BLaER1 (cell line): ENCODE results near the gene RNF169.
A peak's percentile ranks its signal among the peaks of the same experiment; 100 is the strongest.

Source experiments
- H3K27ac ChIP-seq: shearing (Covaris generic); formaldehyde crosslinking; 2 replicates; pipeline ENCODE4 v1.8.1; 2022
- H3K27me3 ChIP-seq: shearing (Covaris generic); formaldehyde crosslinking; 2 replicates; pipeline ENCODE4 v1.8.1; 2022
- H3K36me3 ChIP-seq: shearing (Covaris generic); formaldehyde crosslinking; 2 replicates; pipeline ENCODE4 v1.8.1; 2022
- H3K4me1 ChIP-seq: shearing (Covaris generic); formaldehyde crosslinking; 2 replicates; pipeline ENCODE4 v1.8.1; 2022
- H3K4me2 ChIP-seq: shearing (Covaris generic); formaldehyde crosslinking; 2 replicates; pipeline ENCODE4 v1.8.1; 2022
- H3K4me3 ChIP-seq: shearing (Covaris generic); formaldehyde crosslinking; 2 replicates; pipeline ENCODE4 v1.8.1; 2022
- H3K9ac ChIP-seq: shearing (Covaris generic); formaldehyde crosslinking; 2 replicates; pipeline ENCODE4 v1.8.1; 2022
- H3K9me3 ChIP-seq: shearing (Covaris generic); formaldehyde crosslinking; 2 replicates; pipeline ENCODE4 v1.8.1; 2022
- H4K20me1 ChIP-seq: shearing (Covaris generic); formaldehyde crosslinking; 2 replicates; pipeline ENCODE4 v1.8.1; 2022
- Cebpa-rat ChIP-seq: shearing (Covaris generic); IDR thresholded peaks from 2 replicates; pipeline ENCODE4 v1.8.1; 2022

The RNF169 gene

GRCh38 chr11:74853223-74853622 lies 104.6 kb downstream of the RNF169 start:
- Histone ChIP-seq H3K9ac (no peak overlapping the region), H3K27ac (no peak overlapping the region), H3K27me3 (no peaks in the 10 kb centered on the region; the same call in 1 of the 2 replicates), H3K4me1 (peaks cover 23% of the 10 kb centered on the region), H3K4me2 (no peak overlapping the region), H3K36me3 (peaks cover 71% of the 10 kb centered on the region), H4K20me1 (no peaks in the 10 kb centered on the region), H3K4me3 (no peak overlapping the region), H3K9me3 (no peaks in the 10 kb centered on the region)
- TF ChIP-seq Cebpa-rat = no peak

GRCh38 chr11:74860743-74861142 lies 112.1 kb downstream of the RNF169 start:
- Histone ChIP-seq H4K20me1 (no peaks in the 10 kb centered on the region), H3K27me3 (no peaks in the 10 kb centered on the region), H3K4me3 (no peak overlapping the region; the same call in 1 of the 2 replicates), H3K4me2 (no peak overlapping the region), H3K9me3 (peaks cover 56% of the 10 kb centered on the region), H3K27ac (no peak overlapping the region), H3K9ac (no peak overlapping the region), H3K4me1 (no peaks in the 10 kb centered on the region), H3K36me3 (peaks cover 85% of the 10 kb centered on the region)
- TF ChIP-seq Cebpa-rat = no peak

DNA sequence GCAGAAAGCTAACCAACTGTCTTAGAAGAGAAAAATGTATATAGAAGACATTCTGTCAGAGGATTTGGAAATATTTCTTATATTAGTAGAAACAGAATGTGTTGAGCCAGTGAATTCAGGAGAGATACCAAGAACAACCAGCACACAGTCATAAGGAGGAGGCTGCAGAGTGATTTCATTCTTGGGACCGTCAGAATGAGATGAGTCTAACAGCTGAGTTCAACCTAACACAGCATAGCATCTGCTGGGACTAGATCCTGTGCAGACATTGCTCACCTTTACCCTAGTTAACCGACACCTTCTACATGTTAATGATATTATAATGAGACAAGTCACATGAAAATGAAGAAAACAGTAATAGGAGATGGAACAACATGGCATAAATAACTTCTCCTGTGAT lies 114.8 kb downstream of the RNF169 start:
- no peak overlapping the region for H3K27ac ChIP-seq
- no peak overlapping the region for H3K9ac ChIP-seq
- TF ChIP-seq Cebpa-rat = no peak
- peaks cover 83% of the 10 kb centered on the region for H3K9me3 ChIP-seq
- H3K4me1 ChIP-seq = no peaks in the 10 kb centered on the region
- no peaks in the 10 kb centered on the region for H3K27me3 ChIP-seq
- no peak overlapping the region for H3K4me3 ChIP-seq
- no peaks in the 10 kb centered on the region for H4K20me1 ChIP-seq
- no peak overlapping the region for H3K4me2 ChIP-seq
- peaks cover 96% of the 10 kb centered on the region for H3K36me3 ChIP-seq

GRCh38 chr11:74866557-74866956 lies 117.9 kb downstream of the RNF169 start:
- TF ChIP-seq Cebpa-rat = no peak
- no peaks in the 10 kb centered on the region for H3K4me1 ChIP-seq
- no peak overlapping the region for H3K4me2 ChIP-seq
- H4K20me1 ChIP-seq = no peaks in the 10 kb centered on the region
- peaks cover 96% of the 10 kb centered on the region for H3K36me3 ChIP-seq
- no peaks in the 10 kb centered on the region for H3K27me3 ChIP-seq
- H3K27ac ChIP-seq = no peak overlapping the region
- H3K9me3 ChIP-seq = peaks cover 98% of the 10 kb centered on the region
- no peak overlapping the region for H3K9ac ChIP-seq
- no peak overlapping the region for H3K4me3 ChIP-seq

DNA sequence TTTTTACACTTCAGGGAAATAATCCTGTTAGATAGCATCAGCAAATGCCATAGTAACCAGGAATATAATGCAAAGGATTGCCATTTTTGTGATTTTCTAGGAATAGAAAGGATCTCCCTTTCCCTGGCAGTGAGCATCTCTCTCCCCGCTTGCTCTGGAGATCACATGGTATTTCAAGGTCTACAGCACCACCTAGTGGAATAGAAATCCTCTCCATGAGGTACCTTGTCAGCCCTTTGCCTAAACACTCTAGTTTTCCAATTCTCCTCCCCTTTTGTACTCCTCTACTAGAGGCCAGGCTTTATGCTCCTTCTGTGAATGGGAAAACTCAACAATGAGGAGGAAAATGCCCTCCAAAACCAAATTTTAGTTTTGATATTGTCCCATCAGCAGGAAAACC lies 121.8 kb downstream of the RNF169 start:
- Histone ChIP-seq H4K20me1 (no peaks in the 10 kb centered on the region), H3K27me3 (no peaks in the 10 kb centered on the region), H3K9me3 (peaks cover 100% of the 10 kb centered on the region), H3K9ac (no peak overlapping the region), H3K27ac (no peak overlapping the region), H3K4me3 (0 out of 2 replicates have a peak overlapping the region, but pooled peaks have one; percentile 31), H3K4me1 (no peaks in the 10 kb centered on the region), H3K4me2 (no peak overlapping the region), H3K36me3 (peaks cover 98% of the 10 kb centered on the region)
- no peak for TF ChIP-seq Cebpa-rat

DNA sequence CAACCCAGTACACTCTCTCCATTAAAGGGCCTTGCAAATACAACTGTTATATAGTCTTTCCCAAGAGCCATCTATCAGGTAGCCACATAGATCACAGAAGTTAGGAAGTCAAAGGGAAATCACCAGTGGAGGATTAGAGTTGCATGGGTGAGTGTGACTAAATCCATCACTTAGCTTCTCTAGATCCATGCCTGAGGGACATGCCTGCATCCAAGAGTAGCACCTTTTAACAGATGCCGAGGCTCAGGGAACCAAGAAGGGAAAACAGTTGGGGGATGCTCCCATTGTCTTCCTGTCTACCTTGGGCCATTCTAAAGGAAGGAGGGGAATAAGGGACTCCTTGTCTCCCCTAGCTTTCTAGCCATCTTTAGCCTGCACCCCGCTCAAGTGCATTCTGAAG lies 122.4 kb downstream of the RNF169 start:
- Histone ChIP-seq H3K9me3 (peaks cover 100% of the 10 kb centered on the region), H3K27ac (no peak overlapping the region), H3K27me3 (no peaks in the 10 kb centered on the region), H3K9ac (no peak overlapping the region), H3K4me2 (no peak overlapping the region), H3K4me1 (no peaks in the 10 kb centered on the region), H3K4me3 (peak overlapping the region; percentile 11; the same call in 1 of the 2 replicates), H4K20me1 (no peaks in the 10 kb centered on the region), H3K36me3 (peaks cover 98% of the 10 kb centered on the region)
- no peak for TF ChIP-seq Cebpa-rat

DNA sequence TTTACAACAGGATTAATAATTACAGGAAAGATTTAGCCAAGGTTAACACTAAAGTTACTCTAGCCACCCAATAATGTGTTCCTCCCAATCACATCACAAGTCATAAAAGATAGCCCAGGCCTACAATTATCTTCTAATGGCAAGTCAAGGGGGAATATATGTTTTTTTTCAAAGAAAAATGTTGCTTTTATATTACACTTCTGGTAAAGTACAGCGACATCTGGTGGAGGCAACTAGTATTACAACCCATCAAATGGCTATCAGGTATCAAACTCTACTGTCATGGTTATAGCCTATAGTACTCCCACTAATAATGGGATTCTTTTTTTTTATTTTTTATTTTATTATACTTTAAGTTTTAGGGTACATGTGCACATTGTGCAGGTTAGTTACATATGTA lies 128.5 kb downstream of the RNF169 start:
- no peak overlapping the region for H3K4me2 ChIP-seq
- no peak for TF ChIP-seq Cebpa-rat
- H3K4me3 ChIP-seq = no peak overlapping the region
- peaks cover 51% of the 10 kb centered on the region for H3K36me3 ChIP-seq
- no peak overlapping the region for H3K27ac ChIP-seq
- no peaks in the 10 kb centered on the region for H4K20me1 ChIP-seq
- H3K9ac ChIP-seq = no peak overlapping the region
- peaks cover 50% of the 10 kb centered on the region for H3K9me3 ChIP-seq
- no peaks in the 10 kb centered on the region for H3K4me1 ChIP-seq
- no peaks in the 10 kb centered on the region for H3K27me3 ChIP-seq
